GM23338 (cell line): ENCODE results near the gene CHD5.

Experiments
- CREB1 ChIP-seq: fragments of 250-450 bp; sonication (Bioruptor Pico); IDR thresholded peaks from 2 replicates; pipeline ENCODE4 v1.5.0; 2020; ENCODE audit warnings: low read depth, mild to moderate bottlenecking, moderate library complexity
- EZH2 ChIP-seq: fragments of 200-600 bp; sonication (generic); IDR thresholded peaks from one replicate; pipeline ENCODE4 v1.8.0; 2017; ENCODE audit warnings: antibody characterized with exemption, mild to moderate bottlenecking, low read depth; ENCODE audit not compliant: unreplicated experiment
- EZH2phosphoT487 ChIP-seq: fragments of 200-600 bp; sonication (generic); IDR thresholded peaks from one replicate; pipeline ENCODE4 v1.8.1; 2018; ENCODE audit warnings: antibody characterized with exemption; ENCODE audit not compliant: unreplicated experiment
- JUNB ChIP-seq: IDR thresholded peaks from one replicate; pipeline ENCODE4 v1.6.1; 2016; ENCODE audit warnings: antibody characterized with exemption; ENCODE audit not compliant: unreplicated experiment
- POLR2AphosphoS5 ChIP-seq: IDR thresholded peaks from 2 replicates; pipeline ENCODE4 v1.6.1; 2016; ENCODE audit warnings: antibody characterized with exemption, low read depth
- REST ChIP-seq: IDR thresholded peaks from one replicate; pipeline ENCODE4 v1.6.1; 2018; ENCODE audit warnings: antibody characterized with exemption; ENCODE audit not compliant: unreplicated experiment
- STAT1 ChIP-seq: IDR thresholded peaks from one replicate; pipeline ENCODE4 v1.6.1; 2016; ENCODE audit warnings: antibody characterized with exemption; ENCODE audit not compliant: unreplicated experiment
- TF ChIP-seq, protein P1 (sequence below), 2 experiments: fragments of 200-600 bp in 1 of 2; sonication (generic) in 1 of 2; conservative IDR thresholded peaks; 2 replicates each; pipeline versions ENCODE4 v1.5.1 to v1.6.1; 2016 to 2017; ENCODE audit warnings: antibody characterized with exemption in 2 of 2, low read depth in 2 of 2, mild to moderate bottlenecking in 2 of 2, moderate library complexity in 1 of 2

- TF ChIP-seq, protein P1, sequence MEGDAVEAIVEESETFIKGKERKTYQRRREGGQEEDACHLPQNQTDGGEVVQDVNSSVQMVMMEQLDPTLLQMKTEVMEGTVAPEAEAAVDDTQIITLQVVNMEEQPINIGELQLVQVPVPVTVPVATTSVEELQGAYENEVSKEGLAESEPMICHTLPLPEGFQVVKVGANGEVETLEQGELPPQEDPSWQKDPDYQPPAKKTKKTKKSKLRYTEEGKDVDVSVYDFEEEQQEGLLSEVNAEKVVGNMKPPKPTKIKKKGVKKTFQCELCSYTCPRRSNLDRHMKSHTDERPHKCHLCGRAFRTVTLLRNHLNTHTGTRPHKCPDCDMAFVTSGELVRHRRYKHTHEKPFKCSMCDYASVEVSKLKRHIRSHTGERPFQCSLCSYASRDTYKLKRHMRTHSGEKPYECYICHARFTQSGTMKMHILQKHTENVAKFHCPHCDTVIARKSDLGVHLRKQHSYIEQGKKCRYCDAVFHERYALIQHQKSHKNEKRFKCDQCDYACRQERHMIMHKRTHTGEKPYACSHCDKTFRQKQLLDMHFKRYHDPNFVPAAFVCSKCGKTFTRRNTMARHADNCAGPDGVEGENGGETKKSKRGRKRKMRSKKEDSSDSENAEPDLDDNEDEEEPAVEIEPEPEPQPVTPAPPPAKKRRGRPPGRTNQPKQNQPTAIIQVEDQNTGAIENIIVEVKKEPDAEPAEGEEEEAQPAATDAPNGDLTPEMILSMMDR (conservative IDR thresholded peaks at IDR 0.05; ENCODE audit: low read depth in 2 of 2) = no peak
- TF ChIP-seq JUNB (no peak), REST (no peak), STAT1 (no peak), EZH2 (no peak), EZH2phosphoT487 (no peak), CREB1 (CRISPR knock-in tag) (no peak), POLR2AphosphoS5 (no peak)
These were observed 104.4 kb downstream of the CHD5 start for GRCh38 chr1:6075748-6076147.
